SU-DHL-6 (cell line): ENCODE measurements around the gene MACROH2A2.

Source experiments
- CTCF ChIP-seq: fragments of 200-600 bp; sonication (generic); IDR thresholded peaks from one replicate; pipeline ENCODE4 v1.5.1; 2017; ENCODE audit warnings: antibody characterized with exemption, mild to moderate bottlenecking, low read length, moderate library complexity; ENCODE audit not compliant: insufficient read depth, poor library complexity, severe bottlenecking
- EZH2phosphoT487 ChIP-seq: fragments of 200-600 bp; sonication (generic), shearing (Covaris generic); conservative IDR thresholded peaks from 2 replicates; pipeline ENCODE4 v1.6.1; 2018; ENCODE audit warnings: mild to moderate bottlenecking, antibody characterized with exemption, low read length, moderate library complexity, mixed read lengths

- TF ChIP-seq CTCF (no peak), EZH2phosphoT487 (no peak)
These were observed 16.3 kb downstream of the MACROH2A2 start for GRCh38 chr10:70068925-70069324.
